AG09319 (cell line): ENCODE data around the gene PDE10A.

ENCODE experiments used
- DNase-seq: peaks from one replicate; pipeline ENCODE4 v3.0.0-alpha.2; 2010; ENCODE audit warnings: low read depth; ENCODE audit errors: extremely low read depth
- CTCF ChIP-seq: IDR thresholded peaks from 2 replicates; pipeline ENCODE4 v1.5.1; 2011; ENCODE audit warnings: low read depth, mild to moderate bottlenecking, inconsistent platforms, low read length, moderate library complexity

Gene PDE10A

DNA sequence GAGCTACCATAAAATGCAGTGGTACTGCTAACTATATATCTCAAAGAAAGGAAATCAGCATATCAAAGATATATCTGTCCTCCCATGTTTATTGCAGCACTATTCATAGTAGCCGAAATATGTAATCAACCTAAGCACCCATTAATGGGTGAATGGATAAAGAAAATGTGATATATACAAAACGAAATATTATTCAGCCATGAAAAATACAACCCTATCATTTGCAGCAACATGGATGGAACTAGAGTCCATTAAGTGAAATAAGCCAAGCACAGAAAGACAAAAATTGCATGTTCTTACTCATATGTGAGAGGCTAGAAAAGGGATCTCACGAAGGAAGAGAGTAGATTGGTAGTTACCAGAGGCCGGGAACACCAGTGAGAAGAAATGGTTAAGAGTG, 126.1 kb downstream of the PDE10A start:
- TF ChIP-seq CTCF, result no peak
- DNase-seq, result no peak

- no peak for TF ChIP-seq CTCF
- no peak for DNase-seq
These were observed 143.7 kb downstream of the PDE10A start for GRCh38 chr6:165519316-165519715.

- no peak for DNase-seq
- TF ChIP-seq CTCF, result no peak
These were observed 146.9 kb downstream of the PDE10A start for GRCh38 chr6:165515963-165516624.

DNA sequence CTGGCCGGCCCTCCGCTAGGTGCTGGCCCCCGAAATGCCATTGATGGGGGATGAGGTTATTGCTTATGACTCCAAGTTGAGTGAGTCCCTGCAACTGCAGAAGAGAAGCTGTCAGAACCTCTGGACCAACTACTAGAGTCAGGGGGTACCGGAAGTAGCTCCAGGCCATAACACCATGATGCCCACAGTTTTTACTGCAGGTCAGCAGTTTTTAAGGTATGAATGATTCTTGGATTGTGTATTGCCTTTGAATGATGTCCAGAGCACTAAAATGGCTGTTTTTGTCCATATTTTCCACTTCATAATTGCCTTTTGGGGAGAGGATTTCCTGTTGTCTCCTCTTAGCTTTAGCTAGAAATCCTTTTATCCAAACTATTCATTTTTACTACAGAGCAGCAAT, 148.4 kb downstream of the PDE10A start:
- no peak for TF ChIP-seq CTCF

DNA sequence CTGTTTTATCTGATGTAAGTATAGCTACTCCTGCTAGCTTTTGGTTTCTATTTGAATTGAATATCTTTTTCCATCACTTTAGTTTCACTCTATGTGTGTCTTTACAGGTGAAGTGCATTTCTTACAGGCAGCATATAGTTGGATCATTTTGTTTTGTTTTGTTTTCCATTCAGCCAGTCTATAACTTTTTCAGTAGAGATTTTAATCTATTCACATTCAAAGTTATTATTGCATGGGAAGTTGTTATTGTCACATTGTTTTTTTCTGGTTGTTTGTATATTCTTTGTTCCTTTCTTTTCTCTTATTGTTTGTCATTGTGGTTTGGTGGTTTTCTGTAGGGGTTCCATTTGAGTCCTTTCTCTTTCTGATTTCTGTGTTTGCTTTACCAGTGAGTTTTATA, 151.2 kb downstream of the PDE10A start:
- no peak for DNase-seq
- no peak for TF ChIP-seq CTCF

More for the DNA sequence above, 148.4 kb downstream of the PDE10A start:
- DNase-seq, result no peak

DNA sequence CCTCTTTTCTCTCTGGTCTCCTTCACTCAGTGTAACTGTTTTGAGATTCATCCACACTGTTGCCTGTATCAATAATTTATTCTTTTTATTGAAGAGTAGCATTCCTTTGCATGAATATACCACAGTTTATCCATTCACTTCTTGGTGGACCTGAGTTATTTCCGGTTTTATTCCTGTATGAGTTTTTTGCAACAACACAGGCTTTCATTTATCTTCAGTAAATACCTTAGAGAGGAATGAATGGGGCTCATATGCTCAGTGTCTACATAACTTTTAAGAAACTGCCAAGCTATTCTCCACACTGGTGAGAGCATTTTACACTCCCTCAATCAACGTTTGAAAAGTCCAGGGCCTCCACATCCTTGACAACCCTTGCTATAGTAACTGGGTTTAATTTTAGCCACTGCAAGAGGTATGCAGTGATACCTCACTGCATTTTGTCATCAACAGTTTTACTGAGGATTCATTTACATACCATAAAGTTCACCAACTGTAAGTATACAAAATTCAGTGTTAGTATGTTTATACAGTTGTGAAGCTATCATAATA, 154.6 kb downstream of the PDE10A start:
- DNase-seq, result no peak

More for the DNA sequence above, 154.6 kb downstream of the PDE10A start:
- no peak for TF ChIP-seq CTCF
